GM21529 (cell line): Measurements from ENCODE around the gene FRS3.
"Not testable (repeated sequence)": the region's sequence is repeated elsewhere in the genome, so short reads cannot be mapped to it uniquely, and the experiment has no call there.

Experiments
- ATAC-seq: cut with Tn5 transposase; IDR thresholded peaks from one replicate; pipeline ENCODE4 v1.9.1; 2021; ENCODE audit not compliant: unreplicated experiment

FRS3 gene

DNA sequence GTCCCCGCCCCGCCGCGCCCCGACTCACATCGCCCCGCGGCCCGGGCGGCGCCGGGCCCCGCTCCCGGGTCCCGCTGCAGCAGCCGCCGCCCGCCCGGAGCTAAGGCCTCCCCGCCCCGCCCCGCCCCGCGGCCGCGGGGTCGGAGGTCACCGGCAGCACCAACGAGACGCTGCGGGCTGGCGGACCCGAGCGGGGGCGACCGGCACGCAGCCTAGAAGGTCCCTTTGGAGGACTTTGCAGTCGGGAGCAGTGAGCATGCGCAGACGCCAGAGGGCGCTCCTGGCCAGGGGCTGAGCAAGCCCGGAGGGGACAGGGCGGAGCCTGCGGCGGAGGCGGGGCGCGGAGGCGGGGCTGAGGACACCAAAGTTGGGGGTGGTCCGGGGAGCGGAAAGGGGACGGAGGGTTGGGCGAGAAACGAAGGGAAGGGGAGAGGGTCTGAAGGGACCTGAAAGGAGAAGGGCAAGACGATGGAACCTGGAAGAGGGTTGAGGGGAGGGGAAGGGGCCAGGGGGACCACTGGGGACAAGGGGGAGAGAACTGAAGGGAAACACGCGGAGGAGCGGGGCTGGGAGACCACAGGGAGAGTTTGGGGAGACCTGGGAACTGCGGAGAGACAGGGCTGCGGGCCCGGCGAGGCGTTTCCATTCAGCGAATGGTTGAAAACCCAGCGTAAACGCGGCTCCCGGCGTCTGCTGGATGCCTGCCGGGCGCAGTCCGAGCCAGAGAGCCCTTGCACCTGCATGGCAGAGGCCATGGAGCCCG is at the start of gene FRS3:
Gene FRS3, minus strand, starts transcription at position 113 of the 763 bp plus-strand sequence. CDS start 2,913 bp downstream, outside the sequence.
- peak; percentile 91 for ATAC-seq

DNA sequence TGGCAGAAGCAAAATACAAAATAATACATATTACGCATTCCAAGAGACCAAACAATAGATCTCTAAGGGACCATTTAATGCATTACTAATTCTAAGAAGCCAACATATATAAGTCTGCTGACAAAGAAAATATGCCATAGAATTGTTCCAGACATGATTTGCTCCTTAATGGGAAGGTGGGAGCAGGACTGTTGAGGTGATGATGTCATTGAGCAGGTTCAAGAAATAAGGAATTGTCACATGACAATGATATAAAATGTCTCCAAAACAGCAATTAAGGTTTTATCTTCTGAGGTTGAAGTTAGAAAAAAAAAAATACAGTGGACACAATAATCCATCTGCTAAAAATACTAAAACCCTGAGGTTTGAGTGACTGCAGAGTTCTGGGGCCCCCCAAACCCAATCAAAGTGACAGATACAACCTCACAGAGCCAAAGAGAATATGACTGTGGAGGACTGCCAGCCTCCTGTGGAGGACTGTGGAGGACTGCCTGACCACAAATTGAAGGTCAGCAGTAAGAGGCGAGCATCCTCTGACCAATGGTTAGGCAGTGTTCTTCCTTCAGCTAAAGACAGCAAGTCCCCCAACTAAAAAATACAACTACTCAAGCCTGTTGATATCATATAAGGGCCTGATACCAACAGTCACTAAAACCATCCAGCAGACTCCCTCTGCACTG is 46.8 kb upstream of the FRS3 start:
- no peak for ATAC-seq

DNA sequence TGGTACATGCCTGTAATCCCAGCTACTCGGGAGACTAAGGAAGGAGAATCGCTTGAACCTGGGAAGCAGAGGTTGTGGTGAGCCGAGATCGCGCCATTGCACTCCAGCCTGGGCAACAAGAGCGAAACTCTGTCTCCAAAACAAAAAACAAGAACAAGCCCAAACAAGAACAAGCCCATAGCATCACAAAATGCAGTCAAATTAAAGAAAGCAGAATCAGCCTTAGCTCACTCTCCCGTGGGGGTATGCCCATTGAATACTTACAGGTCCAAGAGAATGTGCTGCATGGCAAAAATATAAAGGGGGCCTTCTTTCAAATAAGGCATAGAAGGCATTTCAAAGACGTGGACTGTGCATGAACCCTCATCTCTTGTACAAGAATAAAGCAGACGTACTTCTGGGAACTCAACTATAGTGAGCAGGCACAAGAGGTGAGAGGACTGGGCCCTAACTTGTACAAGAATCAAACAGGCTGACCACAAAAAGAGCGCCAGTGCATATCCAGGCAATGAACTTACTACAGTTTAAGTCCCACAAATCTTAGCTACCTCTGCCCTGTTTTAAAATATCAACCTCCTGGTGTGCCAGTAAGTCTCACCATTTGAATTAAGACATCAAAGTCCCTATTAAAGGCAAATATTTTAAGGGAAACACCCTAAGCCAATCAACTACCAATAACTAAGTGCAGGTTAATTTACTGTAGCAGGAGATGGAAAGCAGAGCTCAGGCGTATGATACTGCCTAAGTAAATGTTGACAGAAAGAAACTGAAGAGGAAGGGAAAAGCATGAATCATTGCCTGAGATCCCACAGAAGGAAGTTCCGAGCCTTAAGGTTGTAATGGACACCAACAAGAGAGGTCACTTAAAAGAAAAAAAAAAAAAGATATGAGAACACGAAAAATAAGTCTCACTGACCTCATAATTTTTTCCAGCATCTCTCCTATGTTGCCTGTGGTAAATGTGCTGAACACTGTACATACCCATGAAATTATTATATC is 45.2 kb upstream of the FRS3 start:
- no peak for ATAC-seq

GRCh38 chr6:41823178-41823577 is 43.5 kb upstream of the FRS3 start:
- ATAC-seq: no peak

DNA sequence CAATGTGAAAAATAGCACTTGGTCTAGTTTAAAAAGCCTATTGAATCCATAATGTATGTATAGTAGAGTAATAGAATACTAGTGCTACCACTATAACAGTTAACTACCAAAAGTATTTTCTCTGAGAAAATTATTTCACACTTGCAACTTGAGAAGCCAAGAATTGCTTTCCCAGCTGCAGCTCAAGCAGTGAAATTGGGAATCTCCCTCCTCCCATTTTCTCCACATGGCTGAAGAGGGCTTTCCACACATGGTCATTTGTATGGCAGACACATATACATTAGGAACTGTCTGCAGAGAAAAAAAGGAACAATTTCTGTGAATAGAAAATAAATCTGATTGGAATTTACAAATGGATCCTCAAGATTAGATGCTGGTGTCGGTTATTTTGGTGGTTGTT is 42.3 kb upstream of the FRS3 start:
- no peak for ATAC-seq

DNA sequence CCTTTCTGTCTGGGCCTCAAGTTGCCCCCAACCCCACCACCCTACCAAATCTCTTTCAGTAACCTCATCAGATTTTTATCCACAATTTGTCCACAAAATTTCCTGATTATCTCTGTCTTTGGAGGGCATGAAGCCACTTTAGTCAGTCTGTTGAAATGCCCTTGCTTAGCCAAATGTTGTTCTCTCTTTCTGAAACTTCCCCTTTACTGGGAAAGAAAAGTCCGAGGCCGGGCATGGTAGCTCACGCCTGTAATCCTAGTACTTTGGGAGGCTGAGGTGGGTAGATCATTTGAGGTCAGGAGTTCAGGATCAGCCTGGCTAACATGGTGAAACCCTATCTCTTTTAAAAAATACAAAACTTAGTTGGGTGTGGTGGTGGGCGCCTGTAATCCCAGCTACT is 41.6 kb upstream of the FRS3 start:
- no peak for ATAC-seq

GRCh38 chr6:41818271-41819054 is 38.8 kb upstream of the FRS3 start:
- no peak for ATAC-seq

GRCh38 chr6:41815587-41815986 is 35.9 kb upstream of the FRS3 start:
- ATAC-seq: no peak

GRCh38 chr6:41814629-41815028 is 34.9 kb upstream of the FRS3 start:
- no peak for ATAC-seq

- ATAC-seq: no peak
Measured at GRCh38 chr6:41813956-41814355, 34.3 kb upstream of the FRS3 start.

- no peak for ATAC-seq
Measured at GRCh38 chr6:41813469-41813868, 33.8 kb upstream of the FRS3 start.

GRCh38 chr6:41811946-41812345 is 32.2 kb upstream of the FRS3 start:
- ATAC-seq: not testable (repeated sequence)

- no peak for ATAC-seq
Measured at GRCh38 chr6:41811095-41811494, 31.4 kb upstream of the FRS3 start.

DNA sequence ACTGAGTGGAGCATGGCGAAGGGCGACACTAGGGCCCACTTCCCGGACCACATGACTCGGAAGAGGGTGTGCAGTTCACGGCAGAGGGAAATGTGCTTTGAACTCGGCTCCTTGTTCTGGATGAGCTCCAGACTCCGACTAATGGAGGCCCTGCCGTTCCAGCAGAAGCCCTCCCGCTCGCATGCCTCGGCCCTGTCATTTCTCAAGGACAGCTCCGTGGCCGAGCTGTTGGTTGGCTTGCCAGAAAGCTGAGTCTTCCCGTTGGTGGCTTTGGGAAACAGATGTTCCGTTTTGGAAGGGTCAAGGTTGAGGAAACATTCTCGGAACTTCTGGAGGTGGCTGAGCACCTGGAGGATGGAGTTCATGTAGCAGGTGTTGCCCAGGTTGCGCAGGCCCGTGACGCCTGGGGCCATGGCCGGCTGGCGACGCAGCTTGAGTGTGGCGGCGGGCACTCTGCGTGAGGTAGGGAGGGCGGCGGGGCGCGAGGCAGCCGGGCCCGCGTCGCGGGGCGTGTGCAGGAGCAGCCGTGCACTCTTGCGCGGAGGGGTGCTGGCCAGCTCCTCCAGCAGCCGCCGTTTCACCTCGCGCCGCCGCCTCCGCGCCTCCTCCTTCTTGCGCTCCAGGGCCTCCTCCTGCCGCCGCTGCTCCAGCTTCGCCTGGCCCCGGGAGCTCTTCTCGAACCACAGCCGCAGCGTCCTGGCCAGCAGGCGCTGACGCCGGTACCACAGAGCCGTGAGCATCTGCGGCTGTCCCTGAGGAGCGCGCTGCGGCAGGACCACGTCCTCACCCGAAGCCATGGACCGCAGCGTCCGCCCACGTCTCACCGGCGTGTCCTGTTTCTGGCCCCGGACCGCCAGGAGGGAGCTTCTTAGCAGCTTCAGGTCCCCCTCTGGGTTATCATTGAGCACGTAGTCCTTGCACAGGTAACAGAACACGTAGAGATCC is 26.4 kb upstream of the FRS3 start:
- no peak for ATAC-seq

DNA sequence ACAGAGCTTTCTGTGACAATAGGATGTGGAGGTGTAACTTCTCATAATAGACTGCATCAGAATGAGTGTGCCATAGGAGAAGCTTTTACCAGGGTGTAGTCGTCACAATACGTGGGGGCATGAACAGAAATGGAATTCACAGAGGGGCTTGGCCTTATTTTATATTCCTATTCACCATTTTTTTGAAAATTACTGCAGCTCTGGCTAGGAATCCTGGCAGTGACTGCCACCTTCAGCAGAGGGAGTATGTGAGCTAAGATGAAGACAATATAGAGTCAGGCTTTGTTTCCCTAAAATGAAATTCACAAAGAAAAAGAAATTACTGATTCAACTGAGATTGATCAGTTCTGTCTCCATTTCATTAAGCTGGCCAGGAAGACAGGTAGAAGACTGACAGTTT is 21.7 kb upstream of the FRS3 start:
- no peak for ATAC-seq

DNA sequence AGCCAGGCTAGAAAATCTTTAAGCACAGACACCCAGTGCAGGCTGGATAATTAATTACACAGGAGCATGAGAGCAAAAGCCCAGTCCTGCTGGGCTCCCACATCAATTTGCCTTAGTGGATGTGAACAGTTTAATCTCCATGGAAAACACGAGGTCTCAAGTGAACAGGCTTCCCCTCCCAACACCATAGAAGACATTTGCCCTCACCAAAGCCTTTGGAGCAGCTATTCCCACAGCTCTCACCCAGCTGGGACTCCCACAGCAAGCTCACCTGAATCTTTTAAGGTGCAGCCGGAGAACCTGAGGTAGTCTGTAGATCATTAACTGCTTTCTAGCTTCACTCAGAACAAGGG is 19.8 kb upstream of the FRS3 start:
- ATAC-seq: no peak

DNA sequence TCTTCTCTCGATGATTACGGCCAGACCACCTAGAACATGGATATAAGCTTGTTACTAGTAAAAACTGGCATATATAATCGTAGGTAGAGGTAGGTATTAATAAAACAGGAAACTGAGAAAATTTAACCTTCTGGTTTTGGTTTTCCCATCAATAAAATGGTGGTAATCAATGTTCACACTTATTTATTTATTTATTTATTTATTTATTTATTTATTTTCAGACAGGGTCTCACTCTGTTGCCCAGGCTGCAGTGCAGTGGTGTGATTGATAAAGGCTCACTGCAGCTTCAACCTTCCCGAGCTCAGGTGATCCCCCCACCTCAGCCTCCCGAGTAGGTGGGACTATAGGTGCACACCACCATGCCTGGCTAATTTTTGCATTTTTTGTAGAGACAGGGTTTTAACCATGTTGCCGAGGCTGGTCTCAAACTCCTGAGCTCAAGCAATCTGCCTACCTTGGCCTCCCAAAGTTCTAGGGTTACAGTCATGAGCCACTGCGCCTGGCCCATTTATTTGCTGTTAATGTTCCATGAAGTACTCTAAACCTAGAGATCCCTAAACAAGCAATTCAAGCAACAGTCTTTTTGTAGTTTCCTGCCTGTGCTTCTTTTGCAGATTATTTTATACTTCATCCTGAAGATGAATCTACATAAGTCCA is 19.3 kb upstream of the FRS3 start:
- ATAC-seq: no peak

DNA sequence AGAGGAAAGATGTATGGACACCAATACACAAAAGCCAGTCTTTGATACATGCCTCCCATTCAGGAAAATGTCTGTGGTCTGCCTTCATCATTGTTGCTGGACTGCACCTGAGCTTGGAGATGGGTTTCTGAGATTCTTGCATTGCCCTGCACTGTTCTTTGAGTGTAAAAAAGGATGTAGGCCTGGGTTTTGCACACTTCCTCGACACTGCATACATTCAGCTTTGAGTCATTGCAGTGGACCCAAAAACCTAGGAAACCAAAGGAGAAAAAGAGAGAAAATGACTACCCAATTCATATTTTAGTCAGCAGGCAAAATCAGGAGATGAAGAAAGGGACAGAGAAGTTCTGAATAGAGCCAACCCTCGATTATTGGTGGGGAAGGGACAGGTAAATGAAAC is 16.8 kb upstream of the FRS3 start:
- ATAC-seq: no peak

DNA sequence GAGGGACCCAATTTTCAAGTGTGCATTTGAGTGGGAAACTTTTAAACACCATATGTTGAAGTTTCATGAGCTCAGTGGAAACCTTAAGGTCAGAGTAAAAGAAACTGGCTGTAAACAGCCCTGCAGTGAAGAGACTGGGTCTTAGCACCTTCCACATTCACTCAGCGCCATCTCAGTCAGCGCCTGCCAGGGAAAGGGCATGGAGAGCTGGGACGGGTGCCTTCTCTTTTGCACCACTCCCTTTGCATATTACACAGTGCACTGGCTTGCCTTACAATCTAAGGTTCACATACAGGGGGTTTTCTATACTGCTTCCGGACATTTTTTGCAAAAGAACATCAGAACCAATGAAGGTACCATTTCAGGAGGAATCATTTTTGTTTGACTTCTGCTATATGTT is 12.3 kb upstream of the FRS3 start:
- ATAC-seq: no peak
